KBM-7 (cell line): ENCODE data around the gene CFAP161.

ENCODE experiments used
- DNase-seq: peaks from one replicate; pipeline ENCODE4 v3.0.0-alpha.2; 2015
- in situ Hi-C: fragments of 300-500 bp; cut with MboI; formaldehyde crosslinking; loops from 2 replicates; pipeline ENCODE4 v1.14.3; 2020; ENCODE audit warnings: low sequenced_read_pairs, low pct_unique_long_range_greater_than_20kb, mixed read lengths

The CFAP161 gene, protein sequence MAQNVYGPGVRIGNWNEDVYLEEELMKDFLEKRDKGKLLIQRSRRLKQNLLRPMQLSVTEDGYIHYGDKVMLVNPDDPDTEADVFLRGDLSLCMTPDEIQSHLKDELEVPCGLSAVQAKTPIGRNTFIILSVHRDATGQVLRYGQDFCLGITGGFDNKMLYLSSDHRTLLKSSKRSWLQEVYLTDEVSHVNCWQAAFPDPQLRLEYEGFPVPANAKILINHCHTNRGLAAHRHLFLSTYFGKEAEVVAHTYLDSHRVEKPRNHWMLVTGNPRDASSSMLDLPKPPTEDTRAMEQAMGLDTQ

DNA sequence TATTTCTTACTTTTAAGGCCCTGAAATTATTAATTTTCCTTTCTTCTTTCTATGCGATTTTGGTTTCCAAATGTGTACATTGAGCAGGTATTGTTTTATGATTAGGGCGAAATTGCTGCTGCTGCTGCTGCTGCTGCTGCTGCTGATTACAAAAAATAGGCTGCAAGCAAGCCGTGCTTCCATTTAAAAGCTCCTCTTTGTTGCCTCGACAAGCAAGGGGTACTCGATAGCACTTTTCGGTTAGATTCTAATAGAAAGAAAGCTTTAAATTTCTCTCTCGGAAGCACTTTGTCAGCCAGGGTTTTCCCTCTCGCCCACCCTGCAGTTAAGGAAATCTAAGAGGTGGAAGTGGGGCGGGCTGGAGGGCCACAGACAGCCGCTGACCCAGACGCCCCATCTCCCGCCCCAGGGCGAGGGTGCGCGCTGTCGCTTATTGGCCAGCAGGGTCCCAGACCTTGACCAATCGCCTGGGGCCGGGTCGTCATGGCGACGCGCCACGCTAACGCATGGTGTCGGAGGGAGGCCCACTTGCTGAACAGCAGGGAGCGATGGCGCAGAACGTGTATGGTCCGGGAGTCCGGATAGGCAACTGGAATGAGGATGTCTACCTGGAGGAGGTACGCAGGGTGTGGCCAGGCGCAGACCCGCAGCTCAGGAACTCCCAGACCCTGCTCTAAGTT lies at the start of gene CFAP161:
Gene CFAP161 (plus strand): TSS at position 489 of the 680 bp plus-strand sequence. CDS start 60 bp downstream, at position 549.
- DNase-seq, result no peak
- in situ Hi-C loops, result no loop called here

DNA sequence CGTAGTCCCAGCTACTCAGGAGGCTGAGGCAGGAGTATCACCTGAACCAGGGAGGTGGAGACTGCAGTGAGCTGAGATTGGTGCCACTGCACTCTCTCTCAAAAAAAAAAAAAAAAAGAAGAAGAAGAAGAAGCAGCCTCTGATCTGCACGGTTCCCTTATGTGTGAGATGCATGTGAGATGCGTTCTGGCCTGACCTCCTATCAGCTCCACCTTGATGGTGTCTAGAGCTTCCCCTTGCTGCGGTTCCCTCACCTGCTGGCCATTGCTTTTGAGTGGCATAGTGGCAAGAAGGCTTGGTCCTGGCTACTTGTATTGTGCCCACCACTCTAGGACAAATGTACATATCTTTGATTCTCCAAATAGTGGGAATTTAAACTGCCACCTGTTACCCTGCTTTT lies 49.4 kb upstream of the CFAP161 start:
- no peak for DNase-seq
- in situ Hi-C loops, result no loop called here

DNA sequence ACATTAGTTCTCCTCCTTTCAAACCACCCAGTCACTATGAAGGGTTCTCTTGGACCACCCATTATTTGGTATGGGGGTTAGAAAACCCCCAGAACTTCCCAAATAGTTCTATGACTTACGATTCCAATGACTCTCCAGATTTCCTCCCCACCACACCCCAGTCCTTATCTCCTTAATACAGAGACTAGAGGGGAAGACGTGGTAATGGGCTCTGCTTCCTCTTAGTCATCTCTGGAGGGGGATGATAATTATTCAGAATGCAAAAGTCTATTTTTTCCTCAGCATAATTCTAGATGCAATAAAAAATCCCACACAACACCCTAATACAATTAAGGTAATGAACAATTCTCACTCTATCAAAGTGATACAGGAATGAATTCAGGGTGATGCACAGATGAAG lies 48.9 kb upstream of the CFAP161 start:
- no peak for DNase-seq
- in situ Hi-C loops, result no loop called here

DNA sequence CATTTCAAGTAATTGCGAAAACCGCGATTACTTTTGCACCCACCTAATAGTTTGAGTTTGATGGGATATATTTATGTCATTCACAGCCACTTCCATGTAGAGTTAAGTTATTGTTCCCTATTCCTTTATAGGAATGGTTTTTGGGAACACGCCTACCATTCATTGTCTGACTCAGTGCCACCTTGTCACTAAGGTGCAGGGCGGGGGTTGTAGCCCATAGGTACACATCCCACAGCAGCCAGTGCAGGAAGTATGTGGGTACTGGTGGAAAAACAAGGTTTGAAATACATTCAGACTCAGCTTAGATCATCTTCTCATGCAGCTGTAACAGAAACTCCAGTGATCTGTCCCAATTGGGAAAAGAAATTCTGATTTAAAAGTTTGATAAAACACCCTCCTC lies 48.2 kb upstream of the CFAP161 start:
- no peak for DNase-seq
- in situ Hi-C loops, result no loop called here

DNA sequence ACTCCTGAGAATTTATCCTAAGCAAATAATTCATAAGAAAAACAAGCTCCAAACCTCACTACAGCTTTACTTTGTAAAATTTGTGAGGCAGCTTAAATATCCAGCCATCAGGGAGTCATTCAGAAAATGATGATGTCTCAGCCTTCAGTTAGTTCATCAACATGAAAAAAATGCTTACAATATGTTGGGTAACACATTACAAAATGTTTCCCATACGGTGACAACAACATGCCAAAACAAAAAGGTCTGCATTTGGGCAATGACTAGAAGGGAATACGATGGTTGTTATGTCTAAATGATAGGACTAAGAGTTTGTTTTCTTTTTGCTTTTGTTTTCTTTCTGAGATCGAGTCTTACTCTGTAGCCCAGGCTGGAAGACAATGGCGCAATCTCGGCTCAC lies 47.0 kb upstream of the CFAP161 start:
- in situ Hi-C loops, result no loop called here
- DNase-seq, result no peak

DNA sequence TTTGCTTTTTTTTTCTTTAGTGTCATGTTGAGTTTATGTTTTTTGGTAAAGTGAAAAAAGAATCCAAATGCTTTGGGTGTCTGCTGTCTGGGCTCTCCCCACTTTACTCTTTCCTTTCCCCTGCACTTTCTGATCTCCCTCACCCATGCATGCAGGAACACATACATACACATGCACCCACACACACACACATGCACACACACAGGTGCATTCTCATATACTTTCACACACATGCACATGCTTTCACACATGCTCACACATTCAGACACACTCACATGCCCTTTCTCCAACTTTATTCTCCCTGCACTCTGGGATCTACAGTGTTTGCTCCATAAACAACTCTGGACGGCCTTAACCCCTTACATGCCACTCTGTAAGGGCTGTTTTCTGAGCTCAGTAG lies 46.4 kb upstream of the CFAP161 start:
- in situ Hi-C loops, result no loop called here
- no peak for DNase-seq

DNA sequence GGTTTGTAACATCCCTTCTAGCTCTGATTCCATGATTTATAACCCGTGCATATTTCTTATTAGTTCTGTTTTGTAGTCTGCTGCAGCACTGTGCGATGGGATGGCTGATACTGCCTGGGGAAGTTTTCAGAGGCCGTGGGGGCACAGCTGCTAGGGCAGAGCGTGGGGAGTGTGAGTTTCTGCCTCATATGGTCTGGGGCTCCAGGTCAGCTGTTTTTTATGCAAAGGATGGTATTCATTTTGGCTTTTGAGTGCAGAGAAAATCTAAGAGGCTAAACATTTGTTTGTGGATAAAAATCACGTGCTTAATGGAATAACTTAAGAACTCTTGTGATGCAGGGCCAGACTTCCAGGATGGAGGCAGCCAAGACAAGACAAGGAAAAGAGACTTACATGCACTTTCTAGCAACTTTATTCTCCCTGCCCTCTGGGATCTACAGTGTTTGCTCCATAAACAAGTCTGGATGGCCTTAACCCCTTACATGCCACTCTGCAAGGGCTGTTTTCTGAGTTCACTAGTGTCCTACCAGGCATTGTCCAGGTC lies 45.5 kb upstream of the CFAP161 start:
- no peak for DNase-seq
- in situ Hi-C loops, result no loop called here

DNA sequence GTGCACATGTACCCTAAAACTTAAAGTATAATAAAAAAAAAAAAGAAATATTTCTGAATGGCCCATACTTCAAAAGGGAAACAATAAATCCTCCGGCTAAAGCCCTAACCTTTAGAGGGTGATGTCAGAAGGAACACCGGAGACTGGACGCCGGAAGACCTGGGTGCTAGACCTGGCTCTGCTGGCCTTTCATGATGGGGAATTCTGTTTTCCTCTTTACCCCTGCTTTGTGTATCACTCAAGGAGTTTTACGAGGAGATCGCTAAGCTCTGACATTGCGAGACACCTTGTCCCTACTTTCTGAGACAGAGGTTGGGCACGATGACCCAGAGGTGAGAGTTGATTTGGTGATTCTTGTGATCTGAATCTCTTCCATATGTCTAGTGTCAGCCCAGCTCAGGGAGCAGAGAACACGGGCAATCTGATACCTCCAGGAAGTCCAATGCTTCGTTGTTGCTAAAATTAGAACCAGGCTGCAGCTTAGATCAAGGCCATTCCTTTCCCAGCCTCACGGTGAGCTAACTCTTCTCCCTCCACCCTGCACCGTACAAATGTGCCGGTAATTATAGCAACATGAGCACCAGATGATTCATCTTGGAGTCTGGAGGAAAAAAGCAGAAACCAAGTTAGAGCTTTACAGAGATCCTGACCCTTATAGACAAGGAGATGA lies 42.0 kb upstream of the CFAP161 start:
- peak; percentile 75 for DNase-seq
- in situ Hi-C loops, result no loop called here

DNA sequence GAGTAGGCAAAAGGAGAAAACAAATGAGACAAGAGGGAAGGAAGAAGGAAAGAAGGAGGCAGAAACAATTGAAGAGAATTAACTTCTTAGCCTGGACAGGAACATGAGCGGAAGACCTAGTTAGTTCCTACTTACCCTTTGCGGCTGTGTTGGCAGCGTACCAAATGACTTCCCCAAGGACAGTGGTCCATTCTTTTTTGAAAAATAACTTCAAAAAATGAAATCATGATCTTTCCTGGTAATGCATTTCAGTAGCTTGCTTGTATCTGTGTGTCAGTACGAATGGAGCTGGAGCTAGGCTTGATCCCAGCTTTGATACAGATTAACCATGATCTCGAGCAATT lies 41.5 kb upstream of the CFAP161 start:
- in situ Hi-C loops, result no loop called here
- no peak for DNase-seq

DNA sequence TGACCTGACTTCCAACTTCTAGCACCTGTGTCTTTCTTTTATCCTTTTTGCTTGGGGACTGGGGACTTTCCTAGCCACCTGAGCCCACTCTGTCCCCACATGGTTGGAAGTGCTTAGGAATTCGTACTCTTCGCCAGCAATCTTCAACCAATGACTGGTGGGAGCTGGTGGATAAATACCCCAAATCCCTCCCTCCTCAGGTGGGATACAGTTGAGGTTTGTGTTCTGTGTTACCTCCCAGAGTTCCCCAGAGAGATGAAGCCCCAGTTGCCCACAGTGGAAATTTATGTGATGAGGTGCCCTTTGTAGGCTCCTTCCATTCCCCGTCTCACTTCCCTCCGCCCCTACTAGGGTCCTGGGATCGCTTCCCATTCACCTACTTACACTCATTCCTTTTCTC lies 40.1 kb upstream of the CFAP161 start:
- in situ Hi-C loops, result no loop called here
- no peak for DNase-seq

DNA sequence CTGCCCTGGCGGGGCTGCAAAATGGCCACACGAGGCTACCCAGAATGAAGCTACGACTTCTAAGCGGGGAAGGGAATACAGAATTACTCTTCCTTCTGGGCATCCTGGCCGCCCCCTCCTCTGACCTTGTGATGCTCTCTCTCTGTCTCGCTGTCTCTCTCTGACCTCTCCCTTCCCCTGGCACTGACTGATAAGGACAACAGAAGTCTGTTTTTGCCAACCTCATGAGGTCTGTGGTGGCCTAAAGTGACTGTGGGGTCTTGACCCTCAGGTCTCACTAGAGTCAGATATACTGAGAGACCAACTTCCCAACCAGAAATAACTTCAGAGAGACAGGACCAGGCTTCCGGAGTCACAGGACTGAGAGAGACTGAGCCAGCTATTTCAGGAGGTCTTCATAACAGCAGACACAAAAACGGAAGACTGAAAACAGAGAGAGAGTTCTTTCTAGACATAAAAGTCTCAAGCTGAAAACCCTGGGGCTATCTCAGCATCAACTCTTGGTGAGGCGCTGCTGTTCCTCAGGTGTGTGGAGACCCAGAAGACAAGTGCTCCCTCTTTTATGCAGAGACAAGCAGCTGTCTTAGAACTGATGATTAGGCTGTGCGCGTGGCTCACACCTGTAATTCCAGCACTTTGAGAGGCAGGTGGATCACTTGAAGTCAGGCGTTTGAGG lies 38.2 kb upstream of the CFAP161 start:
- DNase-seq, result no peak

DNA sequence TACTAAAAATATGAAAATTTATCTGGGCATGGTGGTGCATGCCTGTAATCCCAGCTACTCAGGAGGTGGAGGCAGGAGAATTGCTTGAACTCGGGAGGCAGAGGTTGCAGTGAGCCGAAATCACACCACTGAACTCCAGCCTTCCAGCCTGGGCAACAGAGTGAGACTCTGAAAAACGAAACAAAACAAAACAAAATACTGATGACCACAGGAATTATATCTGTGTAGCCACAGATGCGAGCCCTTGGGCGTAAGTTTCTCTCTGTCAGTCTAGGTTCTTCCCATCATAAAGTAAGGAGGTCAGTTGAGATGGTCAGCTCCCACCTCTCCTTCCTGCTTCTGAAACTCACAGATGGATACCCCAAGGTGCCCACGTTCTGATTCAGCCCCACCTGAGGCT lies 37.7 kb upstream of the CFAP161 start:
- in situ Hi-C loops, result no loop called here
- no peak for DNase-seq

More for the DNA sequence above, 38.2 kb upstream of the CFAP161 start:
- in situ Hi-C loops, result no loop called here

DNA sequence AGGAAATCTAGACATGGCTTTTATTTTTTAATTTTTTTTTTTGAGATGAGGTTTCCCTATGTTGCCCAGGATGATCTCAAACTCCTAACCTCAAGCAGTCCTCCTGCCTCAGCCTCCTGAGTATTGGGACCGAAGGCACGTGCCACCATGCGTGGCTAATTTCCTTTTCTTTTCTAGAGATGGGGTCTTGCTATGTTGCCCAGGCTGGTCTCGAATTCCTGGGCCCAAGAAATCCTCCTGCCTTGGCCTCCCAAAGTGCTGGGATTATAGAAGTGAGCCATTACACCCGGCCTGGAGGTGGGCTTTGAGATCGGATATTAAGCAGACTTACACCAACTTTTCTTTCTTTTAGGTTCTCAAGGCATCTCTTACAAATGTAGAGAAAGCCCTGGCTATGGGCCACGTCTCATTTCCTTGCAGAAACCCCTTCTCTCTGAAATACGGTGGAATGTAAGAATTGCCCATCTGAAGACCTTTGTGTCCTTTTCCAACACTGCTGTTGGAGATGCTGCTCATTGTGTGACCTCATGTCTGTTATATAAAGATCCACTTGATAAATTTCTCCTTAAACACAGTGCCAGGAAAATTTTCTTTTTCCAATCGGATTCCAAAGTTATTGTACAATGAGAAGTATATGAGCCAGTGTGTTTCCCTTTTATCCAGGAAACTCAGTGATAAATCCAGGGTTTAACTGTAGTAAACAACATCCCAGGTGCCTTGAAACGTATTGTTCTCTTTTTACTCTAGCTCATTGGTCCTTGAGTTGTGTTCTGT lies 36.8 kb upstream of the CFAP161 start:
- in situ Hi-C loops, result no loop called here
- no peak for DNase-seq

DNA sequence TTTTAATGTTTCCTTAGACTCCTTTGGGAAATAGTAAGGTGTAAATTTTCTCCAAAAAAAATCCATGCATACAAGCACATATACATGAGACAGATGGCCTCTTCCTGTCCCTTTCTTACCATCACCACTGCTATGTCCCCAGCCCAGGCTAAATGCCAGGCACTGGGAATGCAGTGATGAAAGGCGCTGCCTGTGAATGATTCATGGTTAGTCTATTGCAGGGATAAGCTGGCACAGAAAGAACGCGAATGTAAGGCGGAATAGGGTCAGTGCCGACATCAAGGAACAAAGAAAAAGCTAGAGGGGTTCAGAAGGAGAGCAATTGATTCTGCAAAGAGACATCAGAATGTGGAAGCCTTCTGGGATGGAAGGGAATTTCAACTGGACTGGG lies 36.2 kb upstream of the CFAP161 start:
- in situ Hi-C loops, result no loop called here

DNA sequence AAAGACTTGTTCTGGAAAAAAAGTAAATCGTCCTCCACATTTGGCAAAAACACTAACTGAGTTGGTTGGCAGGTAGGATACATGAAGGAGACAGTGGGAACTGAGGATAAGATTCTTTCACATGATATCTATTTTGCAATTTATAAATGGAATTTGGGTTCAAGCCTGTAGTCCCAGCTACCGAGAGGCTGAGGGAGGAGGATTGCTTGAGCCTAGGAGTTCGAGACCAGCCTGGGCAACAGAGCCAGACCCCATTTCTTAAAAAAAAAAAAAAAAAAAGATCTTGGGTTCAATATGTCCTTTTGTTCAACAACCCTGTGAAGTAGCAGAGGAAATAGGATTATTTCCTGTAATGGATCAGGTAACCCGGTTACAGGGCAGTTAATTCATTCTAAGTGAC lies 35.7 kb upstream of the CFAP161 start:
- in situ Hi-C loops, result no loop called here
- no peak for DNase-seq

More for the DNA sequence above, 36.2 kb upstream of the CFAP161 start:
- DNase-seq, result no peak

DNA sequence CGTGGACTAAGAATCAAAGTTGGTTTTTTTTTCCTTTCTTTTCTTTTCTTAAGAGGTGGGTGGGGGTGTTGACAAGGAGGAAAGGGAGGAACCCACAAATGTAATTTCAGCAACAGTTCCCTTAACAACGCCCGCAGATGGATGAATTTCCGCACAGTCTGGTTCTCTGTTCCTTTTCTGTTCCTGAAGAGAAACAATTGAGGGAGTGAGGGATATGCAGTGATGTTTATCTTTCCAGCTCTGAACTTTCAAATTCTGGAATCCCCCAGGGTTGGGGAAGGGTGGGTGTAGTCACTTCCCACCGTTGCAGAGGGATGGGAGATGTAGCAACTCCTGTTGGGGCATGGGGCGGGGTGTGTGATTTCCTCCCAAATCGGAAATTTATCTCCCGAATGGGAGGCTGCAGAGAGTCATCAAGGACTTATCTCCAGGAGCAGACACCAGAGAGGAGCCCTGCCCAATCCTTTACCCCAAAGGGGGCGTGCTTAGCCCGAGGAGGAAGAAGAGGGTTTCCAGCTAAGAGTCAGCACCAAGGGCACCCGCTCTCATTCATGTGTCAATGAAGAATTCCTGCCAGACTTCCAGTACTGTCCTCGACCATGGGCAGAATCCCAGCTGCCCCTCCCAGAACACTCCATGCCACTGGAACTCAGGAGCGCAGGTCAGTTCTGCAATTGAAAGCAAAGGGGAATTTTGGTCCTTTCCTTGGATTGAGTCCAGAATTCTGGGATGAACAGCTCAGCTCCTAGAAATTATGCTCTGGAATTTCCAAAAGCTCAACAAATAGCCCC lies 35.0 kb upstream of the CFAP161 start:
- DNase-seq, result peak; percentile 92
- in situ Hi-C loops, result no loop called here

DNA sequence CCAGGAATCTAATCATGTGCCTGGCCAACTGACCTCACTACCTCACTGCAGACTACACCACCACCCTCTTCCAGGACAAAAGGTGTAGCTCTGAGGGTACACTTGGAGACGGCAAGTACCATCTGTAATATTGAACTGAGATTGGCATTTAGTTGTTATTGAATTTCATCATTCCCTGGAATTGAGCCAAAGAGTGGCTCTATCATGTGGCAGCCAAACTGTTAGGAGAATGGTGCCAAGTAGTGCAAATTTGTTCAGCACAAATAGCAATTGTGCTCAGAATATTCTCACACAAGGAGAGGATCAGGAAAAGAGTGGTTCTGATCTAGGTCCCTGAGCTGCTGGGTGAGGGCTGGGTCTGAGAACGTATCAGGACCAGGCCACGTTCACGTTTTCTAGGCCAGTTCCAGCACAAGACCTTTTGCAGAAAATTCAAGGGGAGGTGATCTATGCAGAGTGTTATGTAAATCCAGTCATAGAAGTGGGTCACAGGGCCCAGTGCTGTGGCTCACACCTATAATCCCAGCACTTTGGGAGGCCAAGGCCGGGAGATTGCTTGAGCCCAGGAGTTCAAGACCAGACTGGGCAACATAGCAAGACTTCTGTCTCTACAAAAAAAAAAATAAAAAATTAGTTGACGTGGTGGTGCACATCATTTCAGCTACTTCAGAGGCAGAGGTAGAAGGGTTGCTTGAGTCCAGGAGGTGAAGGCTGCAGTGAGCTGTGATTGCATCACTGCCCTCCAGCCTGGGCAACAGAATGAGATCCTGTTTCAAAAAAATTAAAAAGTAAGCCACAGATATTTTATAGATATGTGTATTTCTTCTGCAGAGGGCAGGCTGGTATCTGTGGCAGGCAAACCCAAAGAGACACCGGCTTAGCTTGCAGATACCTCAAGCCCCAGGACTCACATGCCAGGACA lies 31.9 kb upstream of the CFAP161 start:
- in situ Hi-C loops, result loop anchor here (10.0 kb wide), 1 partner anchor 163 kb away; no protein-coding TSS in a partner anchor

More for the DNA sequence above, 31.9 kb upstream of the CFAP161 start:
- DNase-seq, result no peak
